Measurements from ENCODE around the gene MS4A12. TPM values are rescaled to one million over a fixed set of nuclear protein-coding genes. Genes with fewer than 3 reads are reported as not detected.
A peak's percentile ranks its signal among the peaks of the same experiment; 100 is the strongest.
"Not testable (repeated sequence)": the region's sequence is repeated elsewhere in the genome, so short reads cannot be mapped to it uniquely, and the experiment has no call there.

Gene MS4A12
- total RNA-seq, 1 donor from 2014 or later, result not detected

DNA sequence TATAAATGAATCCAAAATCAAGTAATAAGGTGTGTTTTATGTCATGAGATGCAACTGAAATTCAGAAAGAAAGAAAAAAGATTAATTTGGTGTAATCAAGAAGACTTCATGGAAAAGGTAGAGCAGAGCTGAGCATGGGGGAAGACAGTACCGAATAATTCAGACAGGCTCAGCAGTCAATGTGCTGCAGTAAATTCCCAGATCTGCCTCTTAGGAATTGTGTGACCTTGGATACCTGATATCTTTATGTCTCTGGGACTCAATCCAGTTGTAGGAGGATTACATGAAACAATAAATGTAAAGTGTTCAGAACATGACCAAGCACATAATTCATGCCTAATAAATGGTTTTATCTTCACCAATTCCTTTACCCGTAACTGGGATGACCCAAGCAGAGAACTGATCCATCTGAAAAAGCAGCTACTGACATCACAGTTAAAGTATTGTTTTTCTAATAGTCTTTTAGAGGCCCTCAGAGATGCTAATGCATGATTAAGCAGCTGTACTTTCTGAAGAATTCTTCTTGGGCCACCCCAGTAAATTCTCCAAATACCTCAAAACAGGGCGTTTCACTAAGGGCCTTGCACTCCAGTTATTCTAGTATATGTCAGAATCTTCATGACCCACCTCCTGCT, 7.8 kb downstream of the MS4A12 start:
- TF ChIP-seq, protein P1, sequence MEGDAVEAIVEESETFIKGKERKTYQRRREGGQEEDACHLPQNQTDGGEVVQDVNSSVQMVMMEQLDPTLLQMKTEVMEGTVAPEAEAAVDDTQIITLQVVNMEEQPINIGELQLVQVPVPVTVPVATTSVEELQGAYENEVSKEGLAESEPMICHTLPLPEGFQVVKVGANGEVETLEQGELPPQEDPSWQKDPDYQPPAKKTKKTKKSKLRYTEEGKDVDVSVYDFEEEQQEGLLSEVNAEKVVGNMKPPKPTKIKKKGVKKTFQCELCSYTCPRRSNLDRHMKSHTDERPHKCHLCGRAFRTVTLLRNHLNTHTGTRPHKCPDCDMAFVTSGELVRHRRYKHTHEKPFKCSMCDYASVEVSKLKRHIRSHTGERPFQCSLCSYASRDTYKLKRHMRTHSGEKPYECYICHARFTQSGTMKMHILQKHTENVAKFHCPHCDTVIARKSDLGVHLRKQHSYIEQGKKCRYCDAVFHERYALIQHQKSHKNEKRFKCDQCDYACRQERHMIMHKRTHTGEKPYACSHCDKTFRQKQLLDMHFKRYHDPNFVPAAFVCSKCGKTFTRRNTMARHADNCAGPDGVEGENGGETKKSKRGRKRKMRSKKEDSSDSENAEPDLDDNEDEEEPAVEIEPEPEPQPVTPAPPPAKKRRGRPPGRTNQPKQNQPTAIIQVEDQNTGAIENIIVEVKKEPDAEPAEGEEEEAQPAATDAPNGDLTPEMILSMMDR (IDR thresholded peaks at IDR 0.05), result no peak
- TF ChIP-seq EZH2 (IDR thresholded peaks at IDR 0.05) (no peak), EZH2phosphoT487 (IDR thresholded peaks at IDR 0.05) (no peak)
- Histone ChIP-seq H3K27me3 (no peaks in the 10 kb centered on the region), H3F3A (ENCODE audit: low read depth) (no peaks in the 10 kb centered on the region), H3K9me3 (ENCODE audit: low read depth) (no peaks in the 10 kb centered on the region), H3K36me3 (no peaks in the 10 kb centered on the region), H3K4me3 (no peak overlapping the region), H4K20me1 (ENCODE audit: low read depth) (no peaks in the 10 kb centered on the region), H3K9ac (no peak overlapping the region), H3K4me2 (no peak overlapping the region), H2AFZ (replicated peaks) (no peak overlapping the region), H3K27ac (no peak overlapping the region), H3K79me2 (ENCODE audit: low read depth) (no peaks in the 10 kb centered on the region), H3K4me1 (peaks cover 3% of the 10 kb centered on the region)
- peak; percentile 3 for DNase-seq (ENCODE audit: low spot score)
- Mint-ChIP-seq H3K27ac (no peak overlapping the region), H3K27me3 (ENCODE audit: insufficient read depth, low read depth) (no peaks in the 10 kb centered on the region), H3K4me3 (no peak overlapping the region), H3K9me3 (no peaks in the 10 kb centered on the region), H3K36me3 (no peaks in the 10 kb centered on the region), H3K4me1 (peaks cover 6% of the 10 kb centered on the region)

DNA sequence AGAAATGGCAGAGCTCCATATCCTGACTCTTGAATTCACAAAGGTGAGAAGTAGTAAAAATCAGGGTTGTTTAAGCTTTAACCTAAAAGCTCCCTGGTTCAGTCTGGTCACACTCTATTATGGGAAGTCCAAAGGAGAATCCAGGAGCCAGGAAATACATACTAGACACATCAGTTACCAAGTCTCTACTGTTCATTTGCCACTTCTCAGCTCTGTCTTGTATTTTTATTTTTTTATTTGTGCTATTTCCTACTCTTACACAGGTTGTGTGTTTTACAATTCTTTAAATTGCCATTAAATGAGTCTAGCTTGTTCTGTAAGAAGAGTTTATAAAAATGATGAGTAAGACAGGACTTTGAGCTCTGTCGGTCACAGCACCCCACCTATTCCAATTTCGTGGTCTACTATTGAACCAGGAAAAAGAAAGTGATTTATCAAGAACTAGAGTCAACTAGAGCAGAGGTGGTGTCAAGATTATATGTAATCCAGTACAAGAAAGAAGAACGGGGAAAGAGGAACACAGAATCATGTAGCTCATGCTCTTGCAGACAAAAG, 9.7 kb downstream of the MS4A12 start:
- TF ChIP-seq EZH2phosphoT487 (IDR thresholded peaks at IDR 0.05) (no peak), EZH2 (IDR thresholded peaks at IDR 0.05) (no peak)
- TF ChIP-seq, protein P1 (IDR thresholded peaks at IDR 0.05), result no peak
- Histone ChIP-seq H3K36me3 (no peaks in the 10 kb centered on the region), H2AFZ (replicated peaks) (no peak overlapping the region), H3K79me2 (ENCODE audit: low read depth) (no peaks in the 10 kb centered on the region), H3K9ac (no peak overlapping the region), H3K4me1 (peaks cover 3% of the 10 kb centered on the region), H3F3A (ENCODE audit: low read depth) (no peaks in the 10 kb centered on the region), H3K4me3 (no peak overlapping the region), H4K20me1 (ENCODE audit: low read depth) (no peaks in the 10 kb centered on the region), H3K27me3 (no peaks in the 10 kb centered on the region), H3K4me2 (no peak overlapping the region), H3K9me3 (ENCODE audit: low read depth) (no peaks in the 10 kb centered on the region), H3K27ac (no peak overlapping the region)
- no peak for DNase-seq (ENCODE audit: low spot score)
- H3K4me1 Mint-ChIP-seq, result peaks cover 6% of the 10 kb centered on the region
- H3K27me3 Mint-ChIP-seq (ENCODE audit: insufficient read depth, low read depth), result no peaks in the 10 kb centered on the region
- no peak overlapping the region for H3K4me3 Mint-ChIP-seq
- H3K9me3 Mint-ChIP-seq, result no peaks in the 10 kb centered on the region
- no peaks in the 10 kb centered on the region for H3K36me3 Mint-ChIP-seq
- H3K27ac Mint-ChIP-seq, result no peak overlapping the region

DNA sequence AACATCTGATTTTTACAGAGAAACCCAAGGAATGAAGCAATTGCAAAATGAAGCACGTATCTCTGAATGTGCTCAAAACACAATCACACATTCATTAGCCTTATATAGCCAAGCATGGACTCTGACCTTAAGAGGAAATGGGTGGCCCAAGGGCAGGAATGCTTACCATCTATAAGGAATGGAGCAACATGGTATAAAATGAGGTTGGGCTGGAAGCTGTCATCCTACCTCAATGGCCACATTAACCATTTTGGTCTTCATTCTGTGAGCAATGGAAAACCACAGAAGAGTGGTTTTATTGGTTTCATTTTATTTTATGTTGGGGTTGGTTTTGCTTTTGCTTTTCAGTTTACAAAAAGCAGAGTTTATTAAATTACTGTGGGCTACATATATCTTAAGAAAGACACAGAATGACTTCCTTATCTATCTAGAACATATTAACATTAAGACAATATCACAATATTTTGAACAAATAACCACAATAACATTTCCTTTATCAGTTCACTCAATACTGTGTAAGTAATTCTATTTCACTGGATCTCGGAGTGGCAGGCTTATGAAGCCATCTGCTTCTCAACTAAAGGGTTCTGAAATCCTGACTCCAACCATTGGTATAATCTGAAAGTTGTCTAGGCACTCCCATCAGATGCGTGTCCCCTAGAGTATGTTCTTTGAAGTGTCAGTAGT, 11.8 kb downstream of the MS4A12 start:
- H3K4me3 Mint-ChIP-seq, result no peak overlapping the region
- no peak overlapping the region for H3K27ac Mint-ChIP-seq
- no peak overlapping the region for H3K9ac ChIP-seq
- H3K36me3 Mint-ChIP-seq, result peaks cover 3% of the 10 kb centered on the region
- H4K20me1 ChIP-seq (ENCODE audit: low read depth), result no peaks in the 10 kb centered on the region
- H3K4me2 ChIP-seq, result no peak overlapping the region
- H3K9me3 ChIP-seq (ENCODE audit: low read depth), result no peaks in the 10 kb centered on the region
- DNase-seq (ENCODE audit: low spot score), result no peak
- H3K27me3 ChIP-seq, result no peaks in the 10 kb centered on the region
- no peak overlapping the region for H3K4me3 ChIP-seq
- no peaks in the 10 kb centered on the region for H3K27me3 Mint-ChIP-seq (ENCODE audit: insufficient read depth, low read depth)
- no peak overlapping the region for H3K27ac ChIP-seq
- TF ChIP-seq, protein P1 (IDR thresholded peaks at IDR 0.05), result no peak
- no peak for TF ChIP-seq EZH2 (IDR thresholded peaks at IDR 0.05)
- no peak for TF ChIP-seq EZH2phosphoT487 (IDR thresholded peaks at IDR 0.05)
- no peaks in the 10 kb centered on the region for H3K4me1 ChIP-seq
- peaks cover 6% of the 10 kb centered on the region for H3K9me3 Mint-ChIP-seq
- no peaks in the 10 kb centered on the region for H3K36me3 ChIP-seq
- H2AFZ ChIP-seq (replicated peaks), result no peak overlapping the region
- H3K4me1 Mint-ChIP-seq, result no peaks in the 10 kb centered on the region
- no peaks in the 10 kb centered on the region for H3F3A ChIP-seq (ENCODE audit: low read depth)
- no peaks in the 10 kb centered on the region for H3K79me2 ChIP-seq (ENCODE audit: low read depth)

DNA sequence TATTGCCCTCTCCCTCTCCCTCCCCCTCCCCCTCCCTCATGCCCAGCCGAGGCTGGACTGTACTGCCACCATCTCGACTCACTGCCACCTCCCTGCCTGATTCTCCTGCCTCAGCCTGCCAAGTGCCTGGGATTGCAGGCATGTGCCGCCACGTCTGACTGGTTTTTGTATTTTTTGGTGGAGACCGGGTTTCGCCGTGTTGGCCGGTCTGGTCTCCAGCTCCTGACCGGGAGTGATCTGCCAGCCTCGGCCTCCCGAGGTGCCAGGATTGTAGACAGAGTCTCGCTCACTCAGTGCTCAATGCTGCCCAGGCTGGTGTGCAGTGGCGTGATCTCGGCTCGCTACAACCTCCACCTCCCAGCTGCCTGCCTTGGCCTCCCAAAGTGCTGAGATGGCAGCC, 17.0 kb downstream of the MS4A12 start:
- H3K4me3 ChIP-seq; H3K4me1 Mint-ChIP-seq; H2AFZ ChIP-seq (replicated peaks); H3K9me3 Mint-ChIP-seq; H3K36me3 Mint-ChIP-seq; H3K27me3 ChIP-seq; H3K9ac ChIP-seq; H4K20me1 ChIP-seq (ENCODE audit: low read depth); DNase-seq (ENCODE audit: low spot score); H3K27me3 Mint-ChIP-seq (ENCODE audit: insufficient read depth, low read depth); H3K27ac ChIP-seq; H3K36me3 ChIP-seq; H3K4me2 ChIP-seq; H3K4me3 Mint-ChIP-seq; H3K4me1 ChIP-seq; H3K79me2 ChIP-seq (ENCODE audit: low read depth); H3K9me3 ChIP-seq (ENCODE audit: low read depth); H3K27ac Mint-ChIP-seq; H3F3A ChIP-seq (ENCODE audit: low read depth): not testable (repeated sequence)

DNA sequence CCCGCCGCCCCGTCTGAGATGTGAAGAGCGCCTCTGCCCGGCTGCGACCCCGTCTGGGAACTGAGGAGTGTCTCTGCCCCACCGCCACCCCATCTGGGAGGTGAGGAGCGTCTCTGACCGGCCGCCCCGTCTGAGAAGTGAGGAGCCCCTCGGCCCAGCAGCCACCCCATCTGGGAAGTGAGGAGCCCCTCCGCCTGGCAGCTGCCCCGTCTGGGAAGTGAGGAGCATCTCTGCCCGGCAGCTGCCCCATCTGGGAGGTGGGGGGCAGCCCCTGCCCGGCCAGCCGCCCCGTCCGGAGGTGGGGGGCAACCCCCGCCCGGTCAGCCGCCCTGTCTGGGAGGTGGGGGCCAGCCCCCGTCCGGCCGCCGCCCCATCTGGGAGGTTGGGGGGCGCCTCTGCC, 17.6 kb downstream of the MS4A12 start:
- DNase-seq (ENCODE audit: low spot score); H3K36me3 Mint-ChIP-seq; H3K4me3 Mint-ChIP-seq; H2AFZ ChIP-seq (replicated peaks); H3K27ac ChIP-seq; H3F3A ChIP-seq (ENCODE audit: low read depth); H3K4me3 ChIP-seq; H3K27me3 Mint-ChIP-seq (ENCODE audit: insufficient read depth, low read depth); H3K4me1 ChIP-seq; H3K36me3 ChIP-seq; H3K4me2 ChIP-seq; H3K79me2 ChIP-seq (ENCODE audit: low read depth); H3K27me3 ChIP-seq; H4K20me1 ChIP-seq (ENCODE audit: low read depth); H3K9me3 Mint-ChIP-seq; H3K4me1 Mint-ChIP-seq; H3K9ac ChIP-seq; H3K27ac Mint-ChIP-seq; H3K9me3 ChIP-seq (ENCODE audit: low read depth): not testable (repeated sequence)
